Cerebellar nuclear complex (tissue), 1 donor: ENCODE data around the gene ADGRB2.
"Not testable (repeated sequence)": the region's sequence is repeated elsewhere in the genome, so short reads cannot be mapped to it uniquely, and the experiment has no call there.

Source experiments
- DNase-seq, 2 experiments: peaks; one replicate each; lab custom pipeline; 2025; lab: John Stamatoyannopoulos, UW

ADGRB2 gene

GRCh38 chr1:31727195-31727594 lies 36.9 kb downstream of the ADGRB2 start:
- no peak for DNase-seq

DNA sequence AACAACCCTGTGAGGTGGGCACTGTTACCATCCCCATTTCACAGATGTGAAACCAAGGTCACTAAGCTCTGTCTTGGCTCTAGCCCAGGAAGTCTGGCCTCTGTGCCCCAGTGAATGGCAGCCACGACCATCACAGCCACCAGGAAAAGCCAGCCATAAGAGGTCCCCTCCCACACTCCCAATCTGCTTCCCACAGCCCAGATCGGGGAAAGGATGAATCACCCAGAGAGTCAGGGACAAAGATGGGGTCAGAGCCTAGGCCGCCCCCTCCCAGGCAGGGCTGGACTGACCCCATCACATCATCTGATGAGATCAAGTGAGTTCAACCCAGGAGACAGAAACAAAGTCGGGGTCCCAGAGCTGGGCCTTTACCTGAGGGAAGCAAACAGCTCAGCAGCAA lies 37.4 kb downstream of the ADGRB2 start:
- no peak for DNase-seq

- no peak for DNase-seq
These were observed 38.2 kb downstream of the ADGRB2 start for GRCh38 chr1:31725777-31726535.

GRCh38 chr1:31725134-31725533 lies 39.0 kb downstream of the ADGRB2 start:
- no peak for DNase-seq

GRCh38 chr1:31723828-31724359 lies 40.2 kb downstream of the ADGRB2 start:
- DNase-seq: no peak

DNA sequence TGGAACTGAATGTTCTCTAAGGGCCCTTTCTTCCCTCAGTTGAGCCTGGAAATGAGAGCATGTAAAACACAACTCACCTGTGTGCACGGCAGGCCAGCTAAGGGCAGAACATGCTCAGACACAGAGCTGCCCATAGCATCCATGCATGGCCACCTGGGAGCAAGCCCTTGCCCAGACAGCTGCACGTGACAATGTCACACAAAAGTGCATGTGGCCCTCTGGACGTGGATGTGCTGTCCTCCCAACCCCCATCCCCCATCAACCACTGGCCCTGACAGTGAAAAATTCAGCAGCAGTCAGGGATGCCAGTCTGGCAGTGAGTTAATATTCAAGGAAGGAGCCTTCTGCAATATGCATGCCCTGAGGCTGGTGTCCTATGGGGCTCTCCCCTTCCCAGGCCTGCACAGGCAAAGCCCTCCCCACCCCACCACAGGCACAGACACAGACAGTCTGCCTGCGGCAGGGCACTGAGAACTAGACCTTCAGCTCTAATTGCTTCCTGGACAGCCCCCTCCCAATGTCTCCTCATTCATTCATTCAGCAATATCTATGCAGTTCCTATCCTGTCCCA lies 45.7 kb downstream of the ADGRB2 start:
- no peak for DNase-seq

DNA sequence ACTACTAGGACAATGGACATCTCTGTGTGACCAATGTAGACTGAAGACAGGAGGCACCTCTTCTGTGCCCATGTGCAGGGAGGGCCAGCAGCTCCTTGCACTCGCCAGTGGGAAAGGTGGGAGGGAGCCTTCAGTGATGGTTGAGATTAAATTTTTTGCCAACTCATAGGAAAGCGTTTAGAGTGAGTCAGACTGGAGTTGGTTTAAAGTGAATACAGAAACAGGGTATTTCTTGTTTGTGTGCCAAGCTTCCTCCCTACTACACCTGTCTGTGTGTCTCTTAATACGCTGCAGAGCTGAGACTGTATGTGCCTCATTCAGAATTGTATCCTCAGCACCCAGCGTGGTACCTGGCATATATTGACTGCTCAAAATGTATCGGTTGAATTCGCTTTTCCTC lies 46.8 kb downstream of the ADGRB2 start:
- no peak for DNase-seq

GRCh38 chr1:31715873-31716220 lies 48.3 kb downstream of the ADGRB2 start:
- no peak for DNase-seq

- peak; percentile 82 to 94 for DNase-seq
These were observed 48.9 kb downstream of the ADGRB2 start for GRCh38 chr1:31715087-31715872.

GRCh38 chr1:31714442-31715086 lies 49.6 kb downstream of the ADGRB2 start:
- DNase-seq: peak in 1 of 2 experiments; percentile 45

DNA sequence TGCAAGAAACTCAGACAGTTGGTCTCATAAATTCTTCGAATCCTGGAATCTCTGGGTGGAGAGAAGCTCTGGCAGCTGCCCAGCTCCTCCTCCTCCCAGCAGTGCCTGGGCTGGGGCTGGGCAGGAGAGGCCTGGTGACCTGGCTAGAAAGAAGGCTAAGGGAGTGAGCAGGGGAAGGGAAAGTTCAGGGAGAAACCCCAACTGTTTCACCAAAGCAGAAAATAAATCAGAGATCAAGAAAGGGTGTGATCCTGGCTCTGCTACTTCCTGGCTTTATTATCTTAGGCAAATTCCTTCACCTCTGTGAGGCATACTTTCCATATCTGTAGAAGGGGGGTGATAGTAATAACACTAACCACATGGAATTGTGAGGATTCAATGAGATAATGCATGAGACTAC lies 51.5 kb downstream of the ADGRB2 start:
- DNase-seq: no peak

DNA sequence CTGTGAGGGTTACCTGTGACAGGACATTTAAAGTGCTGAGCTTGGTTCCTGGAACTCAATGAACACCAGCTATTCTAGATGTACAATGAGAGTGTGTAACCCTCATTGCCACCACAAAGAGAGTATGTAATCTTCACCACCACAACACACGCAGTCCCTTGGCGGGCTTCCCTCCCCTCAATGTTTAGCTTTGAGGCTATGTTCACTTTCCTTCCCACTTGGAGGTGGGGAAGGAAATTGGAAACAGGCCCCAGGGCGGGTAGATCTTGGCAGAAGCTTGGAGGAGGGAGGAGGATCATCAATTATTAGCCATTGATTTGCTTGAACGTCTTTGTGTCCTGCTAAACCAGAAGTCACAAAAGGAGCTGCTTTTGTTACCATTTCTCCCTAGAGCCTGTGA lies 52.1 kb downstream of the ADGRB2 start:
- no peak for DNase-seq

GRCh38 chr1:31708324-31708723 lies 55.8 kb downstream of the ADGRB2 start:
- no peak for DNase-seq

GRCh38 chr1:31707711-31708110 lies 56.4 kb downstream of the ADGRB2 start:
- DNase-seq: no peak

GRCh38 chr1:31707059-31707600 lies 57.0 kb downstream of the ADGRB2 start:
- not testable (repeated sequence) for DNase-seq

DNA sequence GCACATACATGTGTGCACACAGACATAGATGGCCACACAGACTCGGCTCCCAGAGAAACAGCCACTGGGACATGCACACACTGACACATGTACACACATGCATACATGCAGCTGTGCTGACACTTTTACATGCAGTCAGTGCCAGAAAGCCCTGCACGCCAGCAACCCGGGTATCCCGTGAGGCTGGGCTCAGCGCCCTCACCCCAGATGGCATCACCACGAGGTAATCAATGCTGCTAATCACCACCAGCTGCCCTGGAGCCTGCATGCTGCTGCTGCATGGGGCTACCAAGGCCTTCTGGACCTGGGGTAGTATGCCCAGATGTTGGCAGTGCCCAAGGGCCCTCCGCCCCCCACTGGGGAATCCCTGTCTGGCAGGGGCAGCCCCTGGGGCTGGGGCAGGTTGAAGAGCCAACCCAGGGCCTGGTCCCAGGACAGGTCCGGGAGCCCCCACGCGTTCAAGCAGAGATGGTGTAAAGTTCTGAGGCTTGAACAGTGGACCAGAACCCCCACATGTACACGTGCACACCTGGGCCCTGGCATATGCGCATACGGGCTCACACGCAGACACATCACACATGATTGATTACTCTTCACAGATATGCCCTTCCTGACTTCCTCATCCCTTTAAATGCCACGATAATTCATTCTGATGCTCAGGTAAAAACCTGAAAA lies 57.6 kb downstream of the ADGRB2 start:
- DNase-seq: no peak

- DNase-seq: no peak
These were observed 58.9 kb downstream of the ADGRB2 start for GRCh38 chr1:31705080-31705866.

GRCh38 chr1:31704271-31705079 lies 59.7 kb downstream of the ADGRB2 start:
- DNase-seq: no peak

- DNase-seq: no peak
These were observed 60.5 kb downstream of the ADGRB2 start, which contains the start of gene COL16A1 for GRCh38 chr1:31703431-31704270. COL16A1 (minus strand) TSS chr1:31704017; CDS start chr1:31702193, 1,824 bp downstream.
